HG03159 (cell line): Measurements from ENCODE around the gene MEFV.
A peak's percentile ranks its signal among the peaks of the same experiment; 100 is the strongest.

Source experiments
- ATAC-seq: cut with Tn5 transposase; IDR thresholded peaks from one replicate; pipeline ENCODE4 v1.9.1; 2021; ENCODE audit warnings: mild to moderate bottlenecking, moderate library complexity; ENCODE audit not compliant: unreplicated experiment

MEFV gene

GRCh38 chr16:3268294-3268693, 11.9 kb upstream of the MEFV start:
- no peak for ATAC-seq

- no peak for ATAC-seq
Measured at GRCh38 chr16:3266873-3267537, 10.6 kb upstream of the MEFV start.

GRCh38 chr16:3264137-3265036, 8.0 kb upstream of the MEFV start:
- peak; percentile 76 for ATAC-seq

GRCh38 chr16:3262517-3262916, 6.1 kb upstream of the MEFV start:
- ATAC-seq = no peak

DNA sequence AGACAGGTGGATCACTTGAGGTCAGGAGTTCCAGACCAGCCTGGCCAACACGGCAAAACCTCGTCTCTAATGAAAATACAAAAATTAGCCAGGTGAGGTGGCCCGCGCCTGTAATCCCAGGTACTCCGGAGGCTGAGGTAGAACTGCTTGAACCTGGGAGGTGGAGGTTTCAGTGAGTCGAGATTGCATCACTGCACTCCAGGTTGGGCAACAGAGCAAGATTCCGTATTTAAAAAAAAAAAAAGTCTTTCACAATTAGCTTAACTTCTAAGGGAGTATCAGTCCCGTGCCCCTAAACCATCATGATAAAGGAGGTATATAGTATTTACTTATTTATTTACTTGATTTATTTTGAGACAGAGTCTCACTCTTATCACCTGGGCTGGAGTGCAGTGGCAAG, 3.4 kb upstream of the MEFV start:
- ATAC-seq = no peak

- ATAC-seq = no peak
Measured at GRCh38 chr16:3256866-3257465, 533 bp upstream of the MEFV start.

DNA sequence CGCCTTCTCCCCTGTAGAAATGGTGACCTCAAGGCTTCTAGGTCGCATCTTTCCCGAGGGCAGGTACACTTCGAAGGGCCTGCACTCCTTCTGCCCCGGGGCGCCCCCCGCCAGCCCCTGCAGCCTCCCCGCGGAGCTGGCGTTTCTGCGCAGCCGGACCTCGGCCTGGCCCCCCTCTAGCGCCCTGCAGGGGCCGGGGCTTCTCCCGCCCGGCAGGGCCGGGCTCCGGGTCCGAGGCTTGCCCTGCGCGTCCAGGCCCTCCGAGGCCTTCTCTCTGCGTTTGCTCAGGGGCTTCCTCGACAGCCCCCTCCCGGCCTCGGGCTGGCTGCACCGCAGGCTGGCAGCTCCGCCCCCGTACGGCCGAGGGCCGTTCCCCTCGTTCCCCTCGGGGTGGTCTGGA, 2.1 kb downstream of the MEFV start:
- no peak for ATAC-seq

GRCh38 chr16:3252967-3253366, 3.5 kb downstream of the MEFV start:
- no peak for ATAC-seq

DNA sequence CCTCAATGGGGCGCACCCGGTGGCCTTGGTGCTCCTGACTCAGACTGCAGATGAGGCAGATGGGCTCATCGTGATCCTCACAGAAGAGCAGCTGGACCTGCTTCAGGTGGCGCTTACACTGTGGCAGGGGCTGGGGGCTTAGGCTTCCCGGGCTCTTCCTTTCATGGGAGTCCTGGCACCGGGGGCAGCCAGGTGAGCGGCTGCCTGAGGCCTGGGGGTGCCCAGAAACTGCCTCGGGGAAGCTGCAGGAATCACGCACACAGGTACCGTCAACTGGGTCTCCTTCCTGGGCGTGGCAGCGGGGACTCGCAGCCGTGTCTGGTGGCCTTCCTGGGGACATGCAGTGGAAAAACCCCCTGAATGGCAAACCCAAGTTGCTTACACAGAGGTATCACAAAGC, 7.0 kb downstream of the MEFV start:
- ATAC-seq = no peak

- ATAC-seq = no peak
Measured at GRCh38 chr16:3249020-3249419, 7.4 kb downstream of the MEFV start.

DNA sequence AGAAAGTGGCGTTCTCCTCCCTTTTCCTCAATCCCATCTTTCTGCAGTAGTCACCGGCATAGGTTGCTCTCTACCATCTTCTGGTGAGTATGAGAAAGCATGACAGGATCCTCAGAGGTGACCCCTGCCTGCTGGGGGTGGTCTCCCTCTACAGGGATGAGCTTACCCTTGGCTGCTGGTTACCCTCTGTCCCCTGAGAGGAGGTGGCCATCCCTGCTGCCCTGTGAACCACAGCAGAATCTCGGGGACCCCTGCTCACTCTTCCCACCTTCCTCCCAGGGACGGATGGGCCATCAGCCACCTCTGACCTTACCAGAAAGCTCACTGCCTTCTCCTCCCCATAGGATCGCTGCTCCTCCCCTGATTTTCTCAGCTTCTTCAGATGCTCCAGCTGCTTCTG, 7.8 kb downstream of the MEFV start:
- ATAC-seq = no peak

DNA sequence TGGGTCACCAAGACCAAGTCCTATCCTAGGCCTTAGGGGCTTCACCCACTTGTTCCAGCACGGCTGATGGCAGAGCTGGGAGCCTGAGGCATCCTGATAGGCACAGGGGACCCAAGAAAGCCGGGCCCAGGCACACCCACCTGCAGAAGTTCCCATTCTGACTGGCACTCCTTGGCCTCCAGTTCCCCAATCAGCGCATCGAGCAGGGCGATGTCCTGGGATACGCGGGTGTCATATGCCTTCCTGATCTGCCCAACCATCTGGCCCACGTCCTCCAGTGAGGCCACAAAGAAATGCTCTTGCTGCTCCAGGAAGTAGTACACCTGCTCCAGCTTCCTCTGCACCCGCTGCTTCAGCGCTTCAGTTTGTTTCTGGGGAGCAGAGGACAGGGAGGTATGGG, 9.6 kb downstream of the MEFV start:
- ATAC-seq = no peak

- no peak for ATAC-seq
Measured at GRCh38 chr16:3246002-3246401, 10.4 kb downstream of the MEFV start.

DNA sequence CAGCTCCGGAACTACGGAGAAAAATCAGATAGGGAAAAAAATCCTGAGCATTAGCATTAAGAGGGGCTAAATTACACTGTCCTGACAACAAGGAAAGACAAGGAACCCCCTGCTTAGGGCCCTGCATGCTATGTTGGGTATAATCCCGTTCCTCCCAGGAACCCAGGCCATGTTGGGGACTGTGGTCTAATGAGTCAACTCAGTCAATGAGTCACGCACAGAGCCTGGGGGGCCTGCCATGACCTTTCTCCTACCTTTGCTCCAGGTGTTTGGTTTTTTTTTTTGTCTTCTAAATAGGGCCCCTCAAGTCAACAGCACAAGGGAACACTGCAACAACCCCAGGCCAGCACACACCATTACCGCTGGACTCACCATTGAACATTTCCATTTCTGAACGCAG, 12.6 kb downstream of the MEFV start:
- no peak for ATAC-seq

DNA sequence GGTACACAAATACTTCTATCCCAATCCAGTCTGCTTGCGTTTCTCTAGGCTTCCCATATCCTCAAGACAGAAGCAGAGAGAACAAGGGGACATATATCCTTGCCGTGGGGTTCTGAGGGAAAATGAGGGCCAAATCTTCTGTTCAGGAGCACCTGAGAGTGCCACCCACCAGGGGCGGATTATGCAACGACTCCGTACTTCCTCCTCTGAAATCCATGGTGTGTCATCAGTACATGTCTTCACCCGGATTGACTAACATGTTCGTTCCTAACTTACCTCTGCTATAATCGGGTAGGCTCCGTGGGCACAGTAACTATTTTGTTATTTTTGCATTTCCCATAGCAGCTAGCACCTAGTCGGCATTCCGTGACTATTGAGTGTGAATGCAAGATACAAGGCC, 13.7 kb downstream of the MEFV start:
- no peak for ATAC-seq

DNA sequence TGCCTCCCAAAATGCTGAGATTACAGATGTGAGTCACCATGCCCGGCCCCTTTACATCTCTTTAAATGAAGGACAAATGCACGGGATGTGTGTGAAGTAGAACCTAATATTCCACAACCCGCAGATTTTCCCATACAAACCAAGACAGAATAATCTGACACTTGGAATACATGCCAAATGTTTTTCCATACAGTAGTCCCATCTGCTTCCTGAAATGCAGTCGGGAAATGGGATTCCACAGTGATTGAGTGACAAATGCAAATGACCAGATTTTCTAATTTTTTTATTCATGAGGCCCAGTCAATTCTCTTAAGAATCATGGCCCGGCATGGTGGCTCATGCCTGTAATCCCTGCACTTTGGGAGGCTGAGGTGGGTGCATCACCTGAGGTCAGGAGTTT, 14.7 kb downstream of the MEFV start:
- ATAC-seq = no peak

- ATAC-seq = no peak
Measured at GRCh38 chr16:3235856-3236669, 20.4 kb downstream of the MEFV start.

DNA sequence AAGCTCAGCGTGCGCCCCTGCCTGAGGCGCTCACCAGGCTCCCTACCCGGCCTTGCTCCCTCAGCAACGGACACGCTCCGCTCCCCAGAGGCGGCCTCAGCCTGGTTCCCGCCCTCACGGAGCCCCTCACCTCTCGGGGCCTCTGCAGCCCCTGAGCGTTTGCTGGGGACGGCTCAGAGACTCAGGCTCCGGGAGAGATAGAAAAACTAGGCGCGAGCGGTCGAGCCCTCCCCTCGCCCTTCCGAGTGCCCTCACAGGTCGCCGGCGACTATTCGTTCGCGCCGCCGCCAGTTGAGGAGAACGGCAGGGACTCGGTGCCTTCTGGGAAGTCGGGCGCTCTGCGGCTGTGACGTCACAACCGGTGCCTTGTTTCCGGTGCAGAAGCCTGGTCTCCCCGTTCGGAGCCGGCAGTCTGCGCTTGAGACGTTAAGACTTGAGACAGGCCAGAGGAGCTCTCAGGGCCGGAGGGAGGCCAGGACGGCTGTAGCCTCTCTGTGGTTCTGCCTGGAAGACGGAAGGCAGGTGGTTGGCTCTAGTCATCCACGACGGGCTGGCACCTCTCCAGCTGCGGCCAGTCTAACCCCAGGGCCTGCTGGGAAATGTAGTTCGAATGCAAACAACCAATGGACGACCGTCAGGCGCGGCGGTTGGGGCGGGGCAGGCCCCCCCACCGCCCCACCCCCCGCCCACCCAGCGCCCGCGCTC, 21.4 kb downstream of the MEFV start, which contains the start of gene ZNF200:
Gene ZNF200 (minus strand): TSS at position 302 of the 705 bp plus-strand sequence. CDS start 1,403 bp downstream, outside the sequence.
- ATAC-seq = peak; percentile 92

GRCh38 chr16:3234543-3234856, 21.9 kb downstream of the MEFV start:
- no peak for ATAC-seq

GRCh38 chr16:3223913-3224515, 32.4 kb downstream of the MEFV start:
- no peak for ATAC-seq
